Erythroblast (primary cell): ENCODE data around the gene MTMR11.

ENCODE experiments used
- GATA1 ChIP-seq: IDR thresholded peaks from 2 replicates; pipeline ENCODE4 v1.6.1; 2011; ENCODE audit warnings: low read depth, mild to moderate bottlenecking, control low read depth, low read length, moderate library complexity
- POLR2A ChIP-seq: IDR thresholded peaks from 2 replicates; pipeline ENCODE4 v1.6.1; 2011; ENCODE audit warnings: mild to moderate bottlenecking, low read length

- TF ChIP-seq POLR2A (no peak), GATA1 (no peak)
Measured at GRCh38 chr1:149896575-149896974, 40.1 kb downstream of the MTMR11 start.
